Lung (tissue), 12 donors: ENCODE data around the gene HSD17B12. TPM values are rescaled to one million over a fixed set of nuclear protein-coding genes. Genes with fewer than 3 reads are reported as not detected.

Experiments used
- ATAC-seq: fragments of 200-7000 bp; cut with Tn5 transposase; one replicate; pipeline ENCODE4 v1.9.1; 2020; ENCODE audit warnings: moderate number of reproducible peaks; ENCODE audit not compliant: insufficient read depth, low FRiP score
- DNase-seq, 3 donors: peaks; one replicate each; pipeline ENCODE4 v3.0.0-alpha.2; 2013 to 2017
- H3K27ac ChIP-seq, 2 donors: one replicate each; pipeline ENCODE4 v1.5.1; 2013; ENCODE audit warnings: mild to moderate bottlenecking in 2 of 2, moderate library complexity in 2 of 2, control low read depth in 1 of 2, inconsistent platforms in 1 of 2, low read depth in 1 of 2, low read length in 1 of 2
- H3K27me3 ChIP-seq, 3 donors: one replicate each; pipeline ENCODE4 v1.5.1; 2013; ENCODE audit warnings: low read length in 2 of 3; ENCODE audit not compliant: control insufficient read depth in 3 of 3, insufficient read depth in 3 of 3
- H3K36me3 ChIP-seq, 4 donors: one replicate each; pipeline ENCODE4 v1.5.1; 2013; ENCODE audit warnings: low read length in 4 of 4, mild to moderate bottlenecking in 1 of 4, moderate library complexity in 1 of 4; ENCODE audit not compliant: control insufficient read depth in 4 of 4, insufficient read depth in 4 of 4
- H3K4me1 ChIP-seq, 5 donors: one replicate each; pipeline ENCODE4 v1.5.1; 2013; ENCODE audit warnings: low read length in 5 of 5, mild to moderate bottlenecking in 2 of 5, moderate library complexity in 1 of 5; ENCODE audit not compliant: control insufficient read depth in 5 of 5, insufficient read depth in 5 of 5
- H3K4me3 ChIP-seq: one replicate; pipeline ENCODE4 v1.5.1; 2013; ENCODE audit warnings: mild to moderate bottlenecking, control low read depth, moderate library complexity
- H3K9ac ChIP-seq, 2 donors: one replicate each; pipeline ENCODE4 v1.5.1; 2013; ENCODE audit warnings: low read length in 2 of 2, control low read depth in 1 of 2; ENCODE audit not compliant: insufficient read depth in 1 of 2
- H3K9me3 ChIP-seq, 4 donors: one replicate each; pipeline ENCODE4 v1.5.1; 2013; ENCODE audit warnings: low read length in 3 of 4, mild to moderate bottlenecking in 1 of 4, moderate library complexity in 1 of 4; ENCODE audit not compliant: control insufficient read depth in 4 of 4, insufficient read depth in 3 of 4
- WGBS, 2 donors: extraction: QIAGEN DNeasy Blood & Tissue Kit; methylation state at CpG; one replicate each; pipeline ENCODE4 v1.1.7; 2013; 5-methylcytosine and 5-hydroxymethylcytosine counted together
- polyA plus RNA-seq, 2 donors: library from polyadenylated mRNA; stranded (reverse); fragments of 200-250 nt; gene quantifications; one replicate each; pipeline ENCODE4 v1.2.1, GENCODE V29; 2013
- total RNA-seq, 2 donors: library from RNA; depleted of rRNA in 1 of 2; stranded (reverse); fragments of >200 nt in 1 of 2; gene quantifications; one replicate each; pipeline ENCODE4 v1.2.1, GENCODE V29; 2014 to 2021
- TF ChIP-seq, protein P1 (sequence below): IDR thresholded peaks from 2 replicates; pipeline ENCODE4 v1.5.1; 2012; ENCODE audit warnings: mild to moderate bottlenecking; ENCODE audit errors: control extremely low read depth, extremely low read depth
- donor health status: control.
- donor health status: control.
- donor health status: Bipolar disorder and iron deficiency.
- donor health status: healthy.
- donor health status: DM: yes; HTN: yes; CAD: no.

The HSD17B12 gene
- total and polyA plus RNA-seq, 4 donors, result 37.3 to 118 (median 87.1) TPM

DNA sequence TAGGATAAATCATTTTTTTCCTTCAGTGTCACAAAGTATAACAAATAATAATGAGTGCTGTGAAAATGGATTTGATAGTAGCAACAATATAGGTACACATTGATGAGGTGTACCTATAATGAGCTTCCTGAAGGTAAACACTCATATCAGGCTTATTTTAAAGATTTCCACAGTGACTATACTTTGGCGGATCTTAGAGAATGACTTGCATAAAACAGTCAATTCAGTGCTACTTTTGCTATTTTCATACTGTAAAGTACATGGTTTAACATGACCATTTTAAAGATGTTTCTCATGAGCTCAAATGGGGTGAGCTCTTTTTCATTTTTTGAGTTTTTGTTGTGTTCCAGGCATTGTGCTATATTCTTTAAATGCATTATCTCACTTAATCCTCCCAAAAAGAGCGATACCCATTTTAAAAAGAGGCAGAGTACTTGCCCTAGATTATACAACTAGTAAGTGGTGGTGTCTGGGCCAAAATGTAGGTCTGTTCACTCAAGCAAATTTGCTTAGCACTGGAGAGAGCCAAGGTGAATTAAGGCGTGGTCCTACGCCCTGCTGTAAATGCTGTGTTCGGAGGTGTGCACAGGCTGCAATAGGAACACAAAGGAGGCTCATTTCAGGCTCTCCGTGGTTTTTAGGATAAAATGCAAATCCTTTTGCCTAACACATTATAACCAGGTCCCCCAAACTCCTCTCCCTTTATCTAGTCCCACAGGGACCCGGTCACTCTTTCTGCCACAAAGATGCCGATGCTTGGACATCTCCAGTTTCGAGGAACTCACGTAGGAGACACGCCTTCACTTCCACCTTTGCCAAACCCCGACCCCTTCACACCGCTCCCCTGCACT, 199.5 kb downstream of the HSD17B12 start:
- TF ChIP-seq, protein P1, sequence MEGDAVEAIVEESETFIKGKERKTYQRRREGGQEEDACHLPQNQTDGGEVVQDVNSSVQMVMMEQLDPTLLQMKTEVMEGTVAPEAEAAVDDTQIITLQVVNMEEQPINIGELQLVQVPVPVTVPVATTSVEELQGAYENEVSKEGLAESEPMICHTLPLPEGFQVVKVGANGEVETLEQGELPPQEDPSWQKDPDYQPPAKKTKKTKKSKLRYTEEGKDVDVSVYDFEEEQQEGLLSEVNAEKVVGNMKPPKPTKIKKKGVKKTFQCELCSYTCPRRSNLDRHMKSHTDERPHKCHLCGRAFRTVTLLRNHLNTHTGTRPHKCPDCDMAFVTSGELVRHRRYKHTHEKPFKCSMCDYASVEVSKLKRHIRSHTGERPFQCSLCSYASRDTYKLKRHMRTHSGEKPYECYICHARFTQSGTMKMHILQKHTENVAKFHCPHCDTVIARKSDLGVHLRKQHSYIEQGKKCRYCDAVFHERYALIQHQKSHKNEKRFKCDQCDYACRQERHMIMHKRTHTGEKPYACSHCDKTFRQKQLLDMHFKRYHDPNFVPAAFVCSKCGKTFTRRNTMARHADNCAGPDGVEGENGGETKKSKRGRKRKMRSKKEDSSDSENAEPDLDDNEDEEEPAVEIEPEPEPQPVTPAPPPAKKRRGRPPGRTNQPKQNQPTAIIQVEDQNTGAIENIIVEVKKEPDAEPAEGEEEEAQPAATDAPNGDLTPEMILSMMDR, result no peak
- Histone ChIP-seq H3K9me3 (peaks cover 0 to 4% (median 0%) of the 10 kb centered on the region in 4 donors), H3K4me1 (peaks cover 0 to 15% (median 7%) of the 10 kb centered on the region in 5 donors), H3K27ac (no peak overlapping the region), H3K36me3 (peaks cover 0 to 13% (median 7%) of the 10 kb centered on the region in 4 donors), H3K27me3 (peaks cover 5 to 20% (median 7%) of the 10 kb centered on the region in 3 donors), H3K4me3 (peak overlapping the region; percentile 94), H3K9ac (peak overlapping the region in 1 of 2 donors; percentile 65)
- DNase-seq, result no peak
- no peak for ATAC-seq
- WGBS, 2 donors, result 42 to 46% methylated on average over 13 of the region's 13 CpGs

DNA sequence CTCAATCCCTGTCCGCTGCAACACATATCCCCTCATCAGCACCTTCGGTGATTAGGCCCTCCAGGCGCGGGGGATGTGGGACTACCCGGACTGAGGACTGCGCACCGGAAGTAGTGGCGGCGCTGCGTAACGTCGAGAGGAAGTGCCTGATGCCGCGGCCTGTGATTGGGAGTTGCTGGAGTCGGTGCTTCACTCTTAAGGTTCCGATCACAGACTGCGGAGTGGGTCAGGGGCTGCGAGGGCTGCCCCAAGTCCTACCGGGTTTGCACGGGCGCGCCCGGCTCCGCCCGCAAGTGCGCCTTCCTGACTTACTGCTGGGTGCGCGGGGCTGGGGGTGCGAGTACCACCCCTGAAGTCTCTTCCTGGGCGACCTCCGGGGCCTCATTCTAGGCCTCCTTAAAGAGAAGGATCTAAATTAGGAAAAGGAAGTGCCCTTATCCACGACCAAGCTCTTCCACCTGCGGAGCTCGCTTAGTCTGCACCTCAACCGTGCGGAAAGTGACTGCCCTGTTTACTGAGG, 200.2 kb downstream of the HSD17B12 start, which contains the start of gene ALKBH3:
Gene ALKBH3 (plus strand): TSS at position 192 of the 520 bp plus-strand sequence. CDS start 1,822 bp downstream, outside the sequence.
- Histone ChIP-seq H3K27me3 (peaks cover 5 to 20% (median 7%) of the 10 kb centered on the region in 3 donors), H3K36me3 (peaks cover 0 to 19% (median 10%) of the 10 kb centered on the region in 4 donors), H3K4me1 (peaks cover 0 to 15% (median 7%) of the 10 kb centered on the region in 5 donors), H3K27ac (peak within 1 kb of the TSS; percentile 72 to 89), H3K9me3 (peaks cover 0 to 4% (median 0%) of the 10 kb centered on the region in 4 donors), H3K9ac (peak within 1 kb of the TSS; percentile 78 to 88), H3K4me3 (peak within 1 kb of the TSS; percentile 94)
- 0% methylated on average over 33 to 36 of the region's 36 CpGs for WGBS, 2 donors
- ATAC-seq (peak; percentile 100), DNase-seq (peak; percentile 92 to 97 (median 94))
- TF ChIP-seq, protein P1, result no peak

DNA sequence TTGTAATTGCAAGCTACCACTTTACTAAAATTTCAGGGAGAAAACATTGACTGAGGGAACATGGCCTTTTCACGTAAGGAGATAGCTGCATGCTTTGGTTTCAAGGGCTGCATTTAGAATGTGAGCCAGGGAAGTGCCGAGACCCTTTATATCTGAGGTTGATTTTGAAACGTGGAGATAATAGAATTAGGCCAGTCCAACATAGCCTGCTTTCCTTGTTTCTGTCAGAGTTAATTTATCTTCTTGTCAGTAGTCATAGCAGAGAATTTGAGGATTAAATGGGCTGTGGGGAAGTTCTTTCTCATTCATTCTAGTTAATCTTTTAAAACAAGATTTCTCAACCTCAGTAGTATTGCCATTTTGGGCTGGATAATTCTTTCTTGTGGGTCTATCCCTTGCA, 212.3 kb downstream of the HSD17B12 start:
- ATAC-seq (no peak), DNase-seq (no peak)
- Histone ChIP-seq H3K27ac (no peak overlapping the region), H3K36me3 (peaks cover 19 to 48% (median 31%) of the 10 kb centered on the region in 4 donors), H3K9me3 (no peaks in the 10 kb centered on the region), H3K4me1 (no peaks in the 10 kb centered on the region), H3K27me3 (no peaks in the 10 kb centered on the region), H3K4me3 (no peak overlapping the region), H3K9ac (no peak overlapping the region)
- TF ChIP-seq, protein P1, result no peak
- 59 to 60% methylated on average over 3 of the region's 3 CpGs for WGBS, 2 donors
